Measurements from ENCODE around the gene SAT1.

Gene SAT1

GRCh38 chrX:23782455-23782854 lies 518 bp upstream of the SAT1 start:
- peaks cover 18% of the 10 kb centered on the region for H3K4me1 ChIP-seq (ENCODE audit: low read depth, poor library complexity, severe bottlenecking)
- no peaks in the 10 kb centered on the region for H3K36me3 ChIP-seq (ENCODE audit: insufficient read depth)
- peak overlapping the region; percentile 26; the same call in 1 of the 2 replicates for H3K4me2 ChIP-seq
- H3K9ac ChIP-seq: no peak overlapping the region; the same call in 1 of the 2 replicates
- no peak overlapping the region for H3K4me3 ChIP-seq (IDR thresholded peaks at IDR 0.05; ENCODE audit: insufficient read depth, low read depth, low read length)
- no peak overlapping the region for H3K27ac ChIP-seq
- no peaks in the 10 kb centered on the region for H4K20me1 ChIP-seq (ENCODE audit: insufficient read depth)
- no peaks in the 10 kb centered on the region for H3K79me2 ChIP-seq (ENCODE audit: insufficient read depth, low read depth)
- H2AFZ ChIP-seq (ENCODE audit: low read depth): peak overlapping the region; percentile 65; the same call in 1 of the 2 replicates
- no peaks in the 10 kb centered on the region for H3K27me3 ChIP-seq (ENCODE audit: insufficient read depth, low read depth)
- TF ChIP-seq CTCF (conservative IDR thresholded peaks at IDR 0.05; ENCODE audit: low read depth, low read length): no peak

GRCh38 chrX:23783589-23784469 lies 856 bp downstream of the SAT1 start:
- H3K27me3 ChIP-seq (ENCODE audit: insufficient read depth, low read depth): no peaks in the 10 kb centered on the region
- H3K27ac ChIP-seq: no peak overlapping the region
- peaks cover 18% of the 10 kb centered on the region for H3K4me1 ChIP-seq (ENCODE audit: low read depth, poor library complexity, severe bottlenecking)
- TF ChIP-seq CTCF (conservative IDR thresholded peaks at IDR 0.05; ENCODE audit: low read depth, low read length): no peak
- peak overlapping the region; percentile 27; the same call in 1 of the 2 replicates for H3K9ac ChIP-seq
- no peaks in the 10 kb centered on the region for H3K36me3 ChIP-seq (ENCODE audit: insufficient read depth)
- no peaks in the 10 kb centered on the region for H3K79me2 ChIP-seq (ENCODE audit: insufficient read depth, low read depth)
- no peaks in the 10 kb centered on the region for H4K20me1 ChIP-seq (ENCODE audit: insufficient read depth)
- peak overlapping the region; percentile 54 for H2AFZ ChIP-seq (ENCODE audit: low read depth)
- peak overlapping the region; percentile 84 for H3K4me2 ChIP-seq
- H3K4me3 ChIP-seq (IDR thresholded peaks at IDR 0.05; ENCODE audit: insufficient read depth, low read depth, low read length): no peak overlapping the region

GRCh38 chrX:23784470-23785331 lies 1.7 kb downstream of the SAT1 start:
- TF ChIP-seq CTCF (conservative IDR thresholded peaks at IDR 0.05; ENCODE audit: low read depth, low read length): no peak
- Histone ChIP-seq H2AFZ (ENCODE audit: low read depth) (no peak overlapping the region), H3K79me2 (ENCODE audit: insufficient read depth, low read depth) (no peaks in the 10 kb centered on the region), H3K4me1 (ENCODE audit: low read depth, poor library complexity, severe bottlenecking) (peaks cover 18% of the 10 kb centered on the region), H3K27ac (no peak overlapping the region), H3K4me3 (IDR thresholded peaks at IDR 0.05; ENCODE audit: insufficient read depth, low read depth, low read length) (no peak overlapping the region), H3K4me2 (peak overlapping the region; percentile 84; the same call in 1 of the 2 replicates), H3K27me3 (ENCODE audit: insufficient read depth, low read depth) (no peaks in the 10 kb centered on the region), H3K36me3 (ENCODE audit: insufficient read depth) (no peaks in the 10 kb centered on the region), H4K20me1 (ENCODE audit: insufficient read depth) (no peaks in the 10 kb centered on the region), H3K9ac (no peak overlapping the region)

- no peak for TF ChIP-seq CTCF (conservative IDR thresholded peaks at IDR 0.05; ENCODE audit: low read depth, low read length)
- H3K4me3 ChIP-seq (IDR thresholded peaks at IDR 0.05; ENCODE audit: insufficient read depth, low read depth, low read length): no peak overlapping the region
- H3K79me2 ChIP-seq (ENCODE audit: insufficient read depth, low read depth): no peaks in the 10 kb centered on the region
- no peak overlapping the region for H3K9ac ChIP-seq
- peaks cover 18% of the 10 kb centered on the region for H3K4me1 ChIP-seq (ENCODE audit: low read depth, poor library complexity, severe bottlenecking)
- H3K27me3 ChIP-seq (ENCODE audit: insufficient read depth, low read depth): no peaks in the 10 kb centered on the region
- H4K20me1 ChIP-seq (ENCODE audit: insufficient read depth): no peaks in the 10 kb centered on the region
- no peaks in the 10 kb centered on the region for H3K36me3 ChIP-seq (ENCODE audit: insufficient read depth)
- no peak overlapping the region for H2AFZ ChIP-seq (ENCODE audit: low read depth)
- H3K27ac ChIP-seq: no peak overlapping the region
- no peak overlapping the region for H3K4me2 ChIP-seq
These were observed 2.6 kb downstream of the SAT1 start for GRCh38 chrX:23785580-23785979.

Data from KMS-11 (cell line).